GM21825 (cell line): ENCODE measurements around the gene TALDO1.

ENCODE experiments used
- ATAC-seq: cut with Tn5 transposase; IDR thresholded peaks from one replicate; pipeline ENCODE4 v1.9.1; 2021; ENCODE audit warnings: mild to moderate bottlenecking, moderate library complexity; ENCODE audit not compliant: unreplicated experiment

TALDO1 gene

DNA sequence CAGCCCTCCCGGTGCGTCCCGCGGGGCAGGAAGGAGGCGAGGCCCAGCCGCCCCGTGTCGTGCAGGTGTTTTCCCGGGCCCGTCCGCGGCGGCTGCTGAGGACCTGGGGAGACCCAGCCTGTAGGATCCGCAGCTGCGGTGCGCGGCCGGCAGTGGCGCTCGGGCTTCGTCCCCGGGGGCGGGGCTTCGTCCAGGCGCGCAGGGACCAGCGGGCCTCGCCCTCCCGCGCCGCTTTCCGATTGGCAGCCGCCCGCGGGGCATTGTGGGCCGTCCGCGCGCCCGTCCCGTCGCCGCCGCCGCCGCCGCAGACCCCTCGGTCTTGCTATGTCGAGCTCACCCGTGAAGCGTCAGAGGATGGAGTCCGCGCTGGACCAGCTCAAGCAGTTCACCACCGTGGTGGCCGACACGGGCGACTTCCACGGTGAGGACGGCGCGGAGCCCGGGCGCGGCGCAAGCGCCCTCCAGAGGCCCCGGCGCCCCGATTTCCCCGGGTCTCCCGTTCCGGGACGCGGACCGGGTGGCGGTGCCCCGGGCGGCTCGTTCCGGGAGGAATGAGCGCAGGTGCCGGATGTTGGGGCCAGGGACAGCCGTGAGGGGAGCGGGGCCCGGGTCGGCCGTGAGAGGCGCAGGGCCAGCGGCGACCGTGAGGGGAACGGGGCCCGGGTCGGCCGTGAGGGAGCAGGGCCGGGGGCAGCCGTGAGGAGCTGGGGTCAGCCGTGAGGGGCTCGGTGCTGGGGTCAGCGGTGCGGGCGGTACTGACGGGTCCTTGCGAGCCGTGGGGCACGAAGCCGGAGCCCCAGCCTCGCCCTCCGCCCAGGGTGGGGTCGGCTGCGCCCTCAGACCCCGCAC, at the start of gene TALDO1:
TSS of gene TALDO1 (plus strand) at position 307 of the 849 bp plus-strand sequence. CDS start at position 325, 18 bp downstream.
- ATAC-seq = peak; percentile 83

DNA sequence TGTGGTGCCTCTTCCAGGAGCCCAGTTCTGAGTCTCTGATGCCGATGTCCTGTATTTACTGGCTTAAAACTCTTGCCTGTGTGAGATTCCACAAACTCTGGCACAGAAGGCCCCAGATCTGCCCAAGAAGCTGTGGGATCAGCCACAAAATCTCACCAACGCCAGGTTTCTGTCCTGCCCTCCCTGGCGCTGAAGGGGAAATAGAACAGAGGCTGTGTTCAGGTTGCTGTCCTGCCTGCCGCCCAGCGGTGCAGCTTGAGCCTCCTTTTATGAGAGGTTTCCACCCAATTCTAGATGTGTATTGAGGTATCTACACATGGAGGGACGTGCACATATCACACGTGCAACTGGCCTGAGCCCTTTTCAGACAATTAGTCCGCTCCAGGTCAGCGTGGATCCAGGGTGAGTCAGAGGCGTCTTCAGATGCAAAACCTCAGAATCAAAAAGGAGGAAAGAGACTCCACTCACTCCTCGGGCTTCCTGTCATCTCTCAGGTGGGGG, 49.4 kb upstream of the TALDO1 start:
- ATAC-seq = no peak

DNA sequence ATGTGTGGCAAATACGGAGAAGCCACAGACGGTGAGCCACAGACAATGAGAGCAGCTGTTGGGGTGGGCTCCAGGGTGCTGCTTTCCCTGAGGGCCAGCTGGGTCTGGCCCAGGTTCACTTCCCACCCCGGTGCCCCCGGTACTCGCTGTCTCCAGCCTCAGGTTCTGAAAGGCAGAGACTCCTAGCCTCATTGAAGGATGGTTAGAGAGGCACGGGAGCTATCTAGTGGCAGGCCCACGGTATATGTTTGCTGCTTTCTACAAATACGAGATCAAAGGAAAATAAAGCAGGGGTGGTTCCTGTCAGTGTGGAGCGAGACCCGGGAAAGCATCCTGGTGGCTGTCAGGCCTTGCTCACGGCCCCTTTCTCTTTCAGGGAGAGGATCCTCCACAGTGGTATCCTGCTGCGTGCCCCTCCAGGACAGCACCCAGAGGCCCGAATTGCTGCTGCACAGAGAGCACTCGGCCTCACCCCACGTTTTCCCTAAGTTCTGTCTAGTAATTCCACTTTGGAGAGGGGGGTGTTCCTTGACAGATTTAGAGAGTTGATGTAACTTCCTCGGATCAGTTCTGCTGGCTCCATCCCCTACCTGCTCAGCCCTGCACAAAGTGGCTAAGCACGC, 48.7 kb upstream of the TALDO1 start:
- no peak for ATAC-seq

DNA sequence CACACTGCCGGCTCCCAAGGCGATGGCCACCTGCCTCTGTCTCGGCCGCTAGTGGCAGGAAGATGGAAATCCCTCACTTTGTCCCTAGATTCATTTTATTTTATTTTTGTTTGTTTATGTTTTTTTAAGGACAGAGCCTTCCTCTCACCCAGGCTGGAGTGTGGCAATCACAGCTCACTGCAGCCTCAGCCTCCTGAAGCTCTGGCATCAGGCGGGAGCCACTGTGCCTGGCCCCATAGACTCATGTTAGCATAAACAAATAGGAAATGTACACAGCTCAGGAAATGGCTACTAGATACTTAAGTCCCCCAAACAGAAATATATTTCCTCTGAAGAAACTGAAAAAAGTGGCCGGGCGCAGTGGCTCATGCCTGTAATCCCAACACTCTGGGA, 48.2 kb upstream of the TALDO1 start:
- ATAC-seq = no peak

DNA sequence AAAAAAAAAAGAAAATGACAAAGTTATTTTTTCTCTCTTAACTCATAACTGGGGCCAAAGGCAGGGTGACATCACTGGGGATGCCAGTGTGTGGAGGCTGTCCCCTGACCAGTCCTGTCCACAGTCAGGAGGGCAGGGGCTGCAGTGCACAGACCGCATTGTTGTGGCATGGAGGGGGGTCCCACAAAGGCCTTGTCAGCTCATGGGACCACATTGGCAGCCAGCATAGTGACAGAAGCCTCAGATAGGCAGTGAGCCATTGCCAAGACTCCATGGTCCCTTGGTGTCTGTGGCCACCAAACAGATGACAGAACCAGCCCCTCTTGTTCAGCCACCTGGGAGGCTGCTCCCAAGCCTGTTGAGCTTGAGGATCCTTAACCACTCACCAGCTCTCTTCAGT, 47.5 kb upstream of the TALDO1 start:
- ATAC-seq = no peak

DNA sequence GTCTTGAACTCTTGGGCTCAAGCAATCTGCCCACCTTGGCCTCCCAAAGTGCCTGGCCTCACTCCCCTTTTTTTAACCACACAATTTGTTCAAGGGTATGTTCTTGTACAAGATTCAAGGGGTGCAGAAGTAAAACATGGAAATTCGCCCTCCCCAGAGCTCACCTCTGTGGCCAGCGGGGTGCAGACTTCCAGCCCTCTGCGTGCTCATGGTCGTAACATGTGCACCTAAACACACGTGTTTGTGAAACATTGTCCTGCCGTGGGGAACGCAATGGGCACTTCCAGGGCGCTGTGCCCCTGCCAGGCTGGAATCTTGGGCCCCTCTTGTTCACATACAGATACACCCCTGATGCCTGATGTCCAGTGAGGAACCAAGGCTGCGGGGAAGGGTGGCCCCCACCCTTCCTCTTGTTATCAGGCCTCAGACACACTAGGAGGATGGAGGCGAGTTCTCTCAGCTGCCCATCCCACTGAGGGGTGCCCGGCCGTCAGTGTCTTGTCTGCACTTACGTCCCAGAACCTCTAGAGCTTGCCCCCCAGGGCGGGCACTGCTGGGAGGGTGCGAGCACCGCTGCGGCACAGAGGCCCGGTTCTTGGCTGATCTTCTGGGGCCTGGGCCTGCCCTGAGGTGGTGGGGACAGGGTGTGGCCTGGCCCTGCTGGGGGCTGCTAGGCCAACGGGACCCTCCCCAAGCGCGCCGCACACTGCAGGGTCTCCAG, 45.4 kb upstream of the TALDO1 start:
- ATAC-seq = no peak

DNA sequence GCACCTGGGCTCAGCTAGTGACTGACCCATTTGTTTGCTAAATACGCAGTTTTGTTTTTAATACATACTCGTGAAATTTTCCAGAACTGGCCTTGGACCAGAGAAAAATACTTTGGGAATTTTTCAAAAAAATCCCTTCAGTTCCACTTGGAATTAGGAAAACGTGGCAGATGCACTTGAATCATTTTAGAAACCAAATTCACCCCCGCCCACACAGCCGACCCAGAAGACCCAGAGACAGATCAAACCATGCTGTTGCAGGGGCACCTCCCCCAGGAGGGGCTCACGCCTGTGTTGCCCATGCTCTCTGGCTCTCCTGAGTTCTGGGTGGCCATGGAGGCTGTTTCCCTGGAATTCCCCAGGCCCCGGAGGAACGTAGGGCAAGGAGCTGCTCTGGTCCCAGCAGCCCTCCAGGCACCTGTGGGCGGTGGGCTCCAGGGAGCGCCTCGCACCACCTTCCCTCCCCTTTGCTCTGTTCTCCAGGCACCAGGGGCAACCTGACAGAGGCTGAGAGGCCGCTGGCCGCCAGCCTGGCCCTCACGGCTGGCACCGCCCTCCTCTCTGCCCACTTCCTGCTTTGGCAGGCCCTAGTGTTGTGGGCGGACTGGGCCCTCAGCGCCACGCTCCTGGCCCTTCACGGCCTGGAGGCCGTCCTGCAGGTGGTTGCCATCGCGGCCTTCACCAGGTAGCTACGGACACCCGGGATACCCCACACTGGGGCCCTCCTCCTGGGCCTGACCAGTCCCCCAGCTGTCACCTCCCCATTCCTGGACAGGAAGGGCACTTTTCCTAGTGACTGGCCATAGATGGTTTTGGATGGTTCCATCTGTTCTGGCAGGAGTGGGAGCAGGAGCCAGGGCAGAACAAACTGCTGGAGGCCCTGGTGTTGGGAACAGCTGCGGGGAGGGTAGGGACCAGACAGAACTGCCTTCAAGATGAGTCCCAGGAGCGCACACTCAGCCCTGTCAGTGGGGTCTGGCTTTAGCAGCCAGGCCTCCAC, 44.5 kb upstream of the TALDO1 start:
- no peak for ATAC-seq

DNA sequence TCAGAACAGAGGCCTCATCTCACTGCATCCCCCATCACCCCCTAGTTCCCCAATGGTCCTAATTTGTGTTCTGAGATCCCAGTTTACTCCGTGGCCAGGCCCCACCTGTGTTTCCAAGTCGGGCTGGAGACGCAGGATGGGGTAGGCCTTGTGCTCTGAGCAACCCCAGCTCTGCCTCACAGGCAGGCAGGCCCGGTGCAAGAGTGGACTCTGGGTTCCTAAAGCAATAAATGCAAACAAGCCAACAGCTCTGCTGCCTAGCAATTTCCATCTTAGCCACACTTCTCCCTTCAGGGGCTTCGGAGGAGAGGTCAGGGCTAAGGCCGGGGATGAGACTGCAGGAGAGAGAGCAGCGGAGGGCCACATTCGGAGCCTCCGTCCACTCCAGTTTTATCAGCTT, 43.8 kb upstream of the TALDO1 start:
- ATAC-seq = no peak

DNA sequence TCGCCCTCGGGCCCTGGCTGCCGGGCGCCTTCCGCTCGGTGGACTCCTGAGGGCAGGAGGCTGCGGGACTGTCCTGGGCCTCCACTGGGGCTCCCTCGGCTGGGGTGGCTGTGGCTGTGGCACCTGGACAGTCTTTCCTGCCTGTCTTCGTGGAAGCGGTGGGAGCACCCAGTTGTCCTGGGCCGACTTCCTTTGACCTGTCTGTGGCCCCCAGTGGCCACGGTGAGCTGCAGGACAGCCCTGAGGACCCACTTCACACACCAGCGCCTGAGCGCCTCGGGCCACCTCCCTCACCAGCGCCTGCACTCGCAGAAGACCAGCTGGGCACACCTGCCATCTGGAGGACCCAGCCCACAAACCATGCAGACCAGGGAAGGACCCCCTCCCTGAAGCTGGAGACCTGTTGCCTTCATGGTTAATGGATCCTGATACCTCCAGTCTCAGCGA, 43.0 kb upstream of the TALDO1 start:
- no peak for ATAC-seq

DNA sequence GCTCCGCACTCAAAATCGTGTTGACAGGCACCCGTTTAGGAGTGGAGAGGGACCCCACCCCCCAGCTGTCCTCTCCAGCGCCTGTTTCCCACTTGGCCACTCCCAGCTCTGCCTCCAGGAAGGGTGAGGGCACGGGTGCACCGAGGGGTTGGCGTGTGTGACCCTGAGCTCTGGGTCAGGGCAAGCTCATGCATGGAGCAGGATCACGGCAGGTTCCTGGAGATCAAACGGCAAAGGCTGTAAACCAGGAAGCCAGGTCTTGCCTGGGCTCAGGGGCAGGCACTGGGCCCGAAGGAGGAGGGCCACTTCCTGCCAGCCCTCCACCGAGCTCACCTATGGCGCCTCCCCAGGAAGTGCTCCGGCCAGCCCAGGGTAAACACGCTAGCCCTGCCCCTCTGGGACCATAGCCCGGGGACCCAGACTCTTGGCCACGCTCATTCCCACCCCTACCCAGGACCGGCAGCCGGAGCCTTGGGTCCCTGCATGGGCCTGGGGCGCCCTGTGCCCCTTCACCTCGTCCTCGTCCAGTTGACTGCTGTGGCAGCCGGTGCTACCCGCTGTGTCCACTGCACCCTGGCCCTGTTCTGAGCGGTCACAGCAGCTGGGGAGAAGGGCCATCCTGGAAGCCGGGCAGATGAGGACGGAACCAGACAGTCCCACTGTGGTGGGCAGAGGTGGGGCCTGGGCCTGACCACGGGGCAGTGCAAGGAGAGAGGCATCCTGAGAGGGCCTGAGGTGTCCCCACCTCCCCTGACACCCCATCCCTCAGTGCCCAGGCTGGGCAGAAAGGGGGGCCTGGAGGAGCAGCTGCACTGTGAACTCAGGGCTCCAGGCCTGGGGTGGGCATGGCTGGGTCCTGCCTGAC, 42.3 kb upstream of the TALDO1 start:
- ATAC-seq = no peak

DNA sequence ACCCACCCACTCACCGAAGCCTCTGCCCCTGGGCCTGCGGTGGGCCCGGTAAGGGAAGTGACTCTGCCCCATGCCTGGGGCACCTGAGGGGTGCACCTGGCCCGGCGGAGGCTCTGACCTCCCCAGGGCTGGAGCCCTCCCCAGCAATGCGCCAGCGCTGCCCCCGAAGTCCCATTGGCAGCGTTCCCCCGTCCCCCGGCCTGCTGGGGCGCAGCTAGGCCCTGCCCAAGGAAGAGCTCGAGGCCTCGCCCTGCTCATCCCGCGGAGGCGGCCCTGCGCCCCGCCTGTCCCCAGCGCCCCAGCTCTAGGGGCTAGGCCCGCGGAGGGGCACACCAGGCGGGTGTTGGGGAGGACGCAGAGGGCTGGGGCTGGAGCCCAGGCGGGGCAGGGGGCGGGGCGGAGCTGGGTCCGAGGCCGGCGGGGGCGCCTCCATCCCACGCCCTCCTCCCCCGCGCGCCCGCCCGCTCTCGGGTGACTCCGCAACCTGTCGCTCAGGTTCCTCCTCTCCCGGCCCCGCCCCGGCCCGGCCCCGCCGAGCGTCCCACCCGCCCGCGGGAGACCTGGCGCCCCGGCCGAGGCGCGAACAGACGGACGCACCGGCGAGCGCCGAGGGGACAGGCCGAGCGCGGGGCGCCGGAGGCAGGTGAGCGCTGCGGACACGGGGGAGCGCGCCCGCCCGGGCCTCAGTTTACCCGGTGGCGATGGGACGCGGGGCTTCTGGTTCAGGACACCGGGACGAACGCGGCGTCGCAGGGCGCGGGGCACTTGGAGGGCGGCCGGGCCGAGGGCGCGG, 41.4 kb upstream of the TALDO1 start, which contains the start of gene EPS8L2:
TSS of gene EPS8L2 (plus strand) at position 586 of the 793 bp plus-strand sequence. CDS start 3,177 bp downstream, outside the sequence.
- ATAC-seq = no peak

DNA sequence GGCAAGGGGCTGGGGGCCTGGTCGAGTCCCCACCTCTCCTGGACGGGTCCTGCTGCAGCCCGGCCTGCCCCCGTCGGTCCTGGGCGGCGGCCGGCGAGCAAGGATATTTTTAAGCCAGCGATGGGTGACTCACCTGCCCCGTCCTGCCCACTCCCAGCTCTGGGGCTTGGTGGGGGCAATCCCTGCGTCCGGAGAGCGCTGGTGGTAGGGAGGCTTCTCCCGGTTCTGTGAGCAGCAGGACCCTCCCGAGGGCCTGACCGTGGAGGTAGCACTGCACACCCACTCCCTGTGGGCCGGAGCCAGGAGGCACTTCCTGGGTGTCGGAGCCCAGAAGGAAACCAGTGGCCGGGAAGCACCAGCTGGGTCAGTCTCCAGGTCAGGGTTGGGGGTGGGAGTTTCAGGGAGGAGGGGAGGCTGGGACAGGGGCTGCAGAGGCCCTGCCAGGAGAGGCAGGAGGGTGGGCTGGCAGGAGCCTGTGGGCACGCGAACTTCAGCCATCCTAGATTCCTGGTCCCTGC, 40.8 kb upstream of the TALDO1 start:
- no peak for ATAC-seq

DNA sequence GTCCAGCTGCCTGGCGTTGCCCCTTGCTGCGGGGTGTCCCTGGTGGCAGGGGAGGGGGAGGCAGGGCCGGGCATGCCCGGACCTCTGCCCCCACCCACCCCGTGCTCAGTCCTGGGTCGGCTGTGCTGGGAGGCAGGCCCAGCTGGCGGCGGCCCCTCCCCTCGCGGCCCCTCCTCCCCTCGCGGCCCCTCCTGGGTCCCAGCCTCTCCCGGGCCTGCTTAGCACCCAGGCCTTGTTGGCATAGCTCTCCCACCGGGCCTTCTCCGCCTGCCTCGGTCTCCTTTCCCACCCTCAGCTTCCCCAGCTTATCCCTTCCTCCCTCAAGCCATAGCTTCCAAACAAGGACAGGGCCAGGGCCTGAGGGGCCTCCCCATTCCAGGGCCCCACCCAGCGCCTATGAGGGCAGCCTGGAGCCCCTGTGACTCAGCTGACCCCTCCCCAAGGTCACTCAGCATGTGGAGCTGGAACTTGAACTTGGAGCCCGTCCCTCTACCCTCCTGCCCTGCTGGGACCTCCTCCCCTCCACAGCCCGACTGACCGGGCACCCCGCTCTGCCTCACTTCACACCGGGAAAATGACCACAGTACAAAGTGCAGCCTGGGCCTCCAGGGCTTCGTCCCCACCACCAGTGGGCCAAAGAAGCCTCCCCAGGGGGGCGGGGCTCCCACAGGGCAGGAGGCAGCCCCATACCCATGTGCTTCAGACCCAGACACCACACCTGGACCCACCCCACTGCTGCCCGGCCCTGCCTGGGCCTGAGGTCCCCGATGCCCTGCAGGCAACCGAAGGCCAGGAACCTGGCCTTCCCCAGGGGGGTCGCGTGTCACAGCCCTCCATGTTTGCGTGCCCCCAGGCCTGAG, 40.1 kb upstream of the TALDO1 start:
- ATAC-seq = no peak

DNA sequence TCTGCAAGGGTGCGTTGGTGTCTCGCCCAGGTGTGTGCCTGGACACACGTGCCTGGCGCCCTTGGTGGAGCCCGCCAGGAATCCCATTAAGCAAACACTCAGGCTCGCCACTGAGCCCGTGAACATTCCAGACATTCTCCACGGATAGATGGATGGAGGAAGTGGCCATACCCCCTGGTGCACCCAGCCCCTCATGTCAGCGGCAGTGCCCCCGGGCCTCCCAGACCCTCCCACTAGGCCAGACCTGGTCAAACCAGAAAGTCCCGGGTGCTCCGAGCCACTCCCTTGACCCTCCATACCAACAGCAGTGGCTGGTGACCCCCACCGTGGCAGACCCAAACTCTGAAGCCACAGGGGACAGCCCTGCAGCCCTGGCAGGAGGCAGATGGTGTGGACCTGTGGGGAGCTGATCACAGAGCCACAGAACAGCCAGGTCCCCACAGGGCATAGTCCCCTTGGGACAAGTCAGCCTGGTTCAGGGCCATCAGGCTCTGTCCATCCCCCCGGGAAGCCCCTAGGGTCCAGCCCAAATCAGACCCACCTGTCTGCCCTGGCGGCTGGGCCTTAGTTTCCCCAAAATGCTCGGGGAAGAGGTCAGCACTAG, 39.3 kb upstream of the TALDO1 start:
- no peak for ATAC-seq

DNA sequence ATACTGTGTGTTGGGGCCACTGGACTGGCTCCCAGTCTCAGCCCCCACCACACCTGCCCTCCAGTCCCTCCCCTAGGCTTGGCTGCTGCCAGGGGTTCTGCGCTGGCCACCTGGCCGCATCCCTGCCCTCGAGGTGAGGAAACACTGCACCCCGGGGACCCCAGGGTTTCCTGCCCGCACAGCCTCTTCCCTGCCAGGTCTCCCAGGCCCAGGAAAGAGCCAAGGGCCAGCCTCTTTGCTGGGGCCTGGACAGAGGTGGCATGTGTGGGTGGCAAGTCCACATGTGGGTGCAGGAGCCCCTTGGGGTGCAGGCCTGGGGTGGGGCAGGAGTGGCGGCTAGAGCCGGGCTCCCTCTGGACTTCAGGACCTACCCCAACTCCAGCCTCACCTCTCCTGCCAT, 38.8 kb upstream of the TALDO1 start:
- ATAC-seq = no peak

DNA sequence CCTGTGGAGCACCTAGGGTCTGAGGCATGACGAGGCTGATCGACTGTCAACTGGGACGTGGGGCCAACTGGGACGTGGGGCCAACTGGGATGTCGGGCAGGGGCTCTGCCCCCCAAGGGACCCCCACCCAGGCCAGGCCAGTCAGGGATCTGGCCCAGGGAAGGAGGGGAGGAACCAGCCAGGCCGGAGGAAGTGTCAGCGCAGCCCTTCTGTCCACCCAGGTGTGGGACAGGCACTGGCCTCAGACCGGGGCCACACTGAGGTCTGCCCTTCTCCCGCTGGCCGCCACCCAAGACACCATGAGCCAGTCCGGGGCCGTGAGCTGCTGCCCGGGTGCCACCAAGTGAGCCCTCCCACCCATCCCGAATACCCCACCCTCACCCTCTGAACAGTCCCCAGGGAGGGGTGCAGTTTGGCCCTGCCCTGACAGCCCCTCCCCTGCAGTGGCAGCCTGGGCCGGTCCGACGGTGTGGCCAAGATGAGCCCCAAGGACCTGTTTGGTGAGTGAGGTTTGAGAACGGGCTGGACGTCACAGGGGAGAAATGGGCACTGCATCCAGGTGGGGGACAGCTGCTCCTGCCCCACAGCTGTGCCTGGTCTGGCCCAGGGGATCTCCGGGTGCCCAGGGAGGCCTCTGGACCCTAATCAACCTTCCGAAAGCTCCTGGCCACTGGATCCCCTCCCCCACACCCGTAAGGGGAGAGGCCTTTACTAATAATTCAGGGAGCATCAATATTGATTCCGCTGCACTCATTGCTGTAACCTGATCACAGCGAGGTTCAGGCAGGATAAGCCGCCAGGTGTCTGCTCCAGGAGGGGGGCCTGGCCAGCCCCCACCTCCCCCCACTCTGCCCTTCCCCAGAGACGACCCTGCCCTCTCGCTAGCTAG, 37.9 kb upstream of the TALDO1 start:
- no peak for ATAC-seq
